NCI-H2171 treated with DMSO at 0.1 percent for 48 hours (cell line): Measurements from ENCODE around the gene SNAI3.

Experiments used
- DNase-seq: peaks from one replicate; lab custom pipeline; 2025; lab: John Stamatoyannopoulos, UW

Gene SNAI3

GRCh38 chr16:88634141-88634993, 51.9 kb downstream of the SNAI3 start:
- DNase-seq: no peak

GRCh38 chr16:88633684-88634140, 52.6 kb downstream of the SNAI3 start:
- no peak for DNase-seq

GRCh38 chr16:88632587-88632930, 53.7 kb downstream of the SNAI3 start:
- DNase-seq: no peak

GRCh38 chr16:88631920-88632586, 54.3 kb downstream of the SNAI3 start:
- DNase-seq: no peak

GRCh38 chr16:88631384-88631783, 54.9 kb downstream of the SNAI3 start:
- no peak for DNase-seq

GRCh38 chr16:88630941-88631340, 55.4 kb downstream of the SNAI3 start:
- DNase-seq: no peak

GRCh38 chr16:88630433-88630832, 55.9 kb downstream of the SNAI3 start:
- no peak for DNase-seq

- no peak for DNase-seq
These were observed 56.5 kb downstream of the SNAI3 start for GRCh38 chr16:88629835-88630234.

GRCh38 chr16:88628512-88628974, 57.8 kb downstream of the SNAI3 start:
- DNase-seq: no peak
